HG02571 (cell line): ENCODE results near the gene HMX2.
"Not testable (repeated sequence)": the region's sequence is repeated elsewhere in the genome, so short reads cannot be mapped to it uniquely, and the experiment has no call there.

ENCODE experiments used
- ATAC-seq: cut with Tn5 transposase; IDR thresholded peaks from one replicate; pipeline ENCODE4 v1.9.1; 2021; ENCODE audit warnings: mild to moderate bottlenecking, moderate library complexity; ENCODE audit not compliant: unreplicated experiment

Gene HMX2

GRCh38 chr10:123150986-123151736 is 3.2 kb downstream of the HMX2 start:
- ATAC-seq: no peak

- ATAC-seq: no peak
Observed at GRCh38 chr10:123151737-123152135, 3.8 kb downstream of the HMX2 start.

GRCh38 chr10:123153486-123154091 is 5.7 kb downstream of the HMX2 start:
- no peak for ATAC-seq

- ATAC-seq: peak; percentile 91
Observed at GRCh38 chr10:123154092-123154710, 6.3 kb downstream of the HMX2 start, which contains the start of gene BUB3. BUB3 (plus strand) TSS chr10:123154402; CDS start chr10:123154918, 516 bp downstream.

- peak; percentile 43 for ATAC-seq
Observed at GRCh38 chr10:123154711-123155505, 7.0 kb downstream of the HMX2 start.

GRCh38 chr10:123156078-123156477 is 8.1 kb downstream of the HMX2 start:
- ATAC-seq: no peak

- ATAC-seq: no peak
Observed at GRCh38 chr10:123157210-123157609, 9.3 kb downstream of the HMX2 start.

GRCh38 chr10:123158682-123159081 is 10.7 kb downstream of the HMX2 start:
- no peak for ATAC-seq

GRCh38 chr10:123160311-123160980 is 12.5 kb downstream of the HMX2 start:
- ATAC-seq: no peak

- ATAC-seq: no peak
Observed at GRCh38 chr10:123164319-123164718, 16.4 kb downstream of the HMX2 start.

GRCh38 chr10:123165445-123166072 is 17.6 kb downstream of the HMX2 start:
- no peak for ATAC-seq

- no peak for ATAC-seq
Observed at GRCh38 chr10:123166618-123167017, 18.7 kb downstream of the HMX2 start.

- no peak for ATAC-seq
Observed at GRCh38 chr10:123170961-123171360, 23.0 kb downstream of the HMX2 start.

GRCh38 chr10:123171616-123172015 is 23.7 kb downstream of the HMX2 start:
- ATAC-seq: not testable (repeated sequence)

GRCh38 chr10:123175389-123176387 is 27.8 kb downstream of the HMX2 start:
- no peak for ATAC-seq

GRCh38 chr10:123178390-123178789 is 30.5 kb downstream of the HMX2 start:
- ATAC-seq: not testable (repeated sequence)

GRCh38 chr10:123180101-123181090 is 32.5 kb downstream of the HMX2 start:
- no peak for ATAC-seq

GRCh38 chr10:123183724-123184123 is 35.8 kb downstream of the HMX2 start:
- no peak for ATAC-seq
